HFF-Myc (cell line): Measurements from ENCODE around the gene ZNF277.

ENCODE experiments used
- DNase-seq: peaks from one replicate; pipeline ENCODE4 v3.0.0-alpha.2; 2011; ENCODE audit warnings: low read depth; ENCODE audit errors: extremely low read depth
- H3K4me3 ChIP-seq: replicated peaks from 2 replicates; pipeline ENCODE4 v1.5.1; 2011; ENCODE audit warnings: low read depth, mild to moderate bottlenecking, control low read depth, low read length
- CTCF ChIP-seq: IDR thresholded peaks from 2 replicates; pipeline ENCODE4 v1.5.1; 2012; ENCODE audit warnings: mild to moderate bottlenecking, low read depth, low read length, control low read depth; ENCODE audit errors: missing control alignments

ZNF277 gene

GRCh38 chr7:112257073-112257472, 50.6 kb downstream of the ZNF277 start:
- no peak overlapping the region for H3K4me3 ChIP-seq
- no peak for TF ChIP-seq CTCF
- no peak for DNase-seq

- no peak for DNase-seq
- TF ChIP-seq CTCF: no peak
- H3K4me3 ChIP-seq: no peak overlapping the region
Observed at GRCh38 chr7:112260911-112261310, 54.4 kb downstream of the ZNF277 start.

GRCh38 chr7:112262036-112262435, 55.5 kb downstream of the ZNF277 start:
- DNase-seq: no peak
- no peak for TF ChIP-seq CTCF
- no peak overlapping the region for H3K4me3 ChIP-seq

GRCh38 chr7:112262855-112263487, 56.5 kb downstream of the ZNF277 start:
- no peak overlapping the region for H3K4me3 ChIP-seq
- DNase-seq: no peak
- TF ChIP-seq CTCF: no peak

GRCh38 chr7:112263519-112263918, 57.0 kb downstream of the ZNF277 start:
- TF ChIP-seq CTCF: no peak
- DNase-seq: no peak
- no peak overlapping the region for H3K4me3 ChIP-seq

- no peak for DNase-seq
- H3K4me3 ChIP-seq: no peak overlapping the region
- TF ChIP-seq CTCF: no peak
Observed at GRCh38 chr7:112266141-112266540, 59.6 kb downstream of the ZNF277 start.
